NK-92 treated with Interleukin-12 subunit alpha and Interleukin-12 subunit beta, amount 100 ng/mL, for 24 hours (cell line): Measurements from ENCODE around the gene PIPOX.

Experiments used
- DNase-seq: peaks from one replicate; lab custom pipeline; 2025; lab: John Stamatoyannopoulos, UW

PIPOX gene

GRCh38 chr17:29042679-29043538 lies at the start of gene PIPOX:
Gene PIPOX, plus strand, starts transcription at chr17:29043141. Its CDS starts 85 bp downstream, at chr17:29043226.
- no peak for DNase-seq

GRCh38 chr17:28993645-28994426 lies 49.1 kb upstream of the PIPOX start:
- no peak for DNase-seq

- DNase-seq: no peak
These were observed 46.3 kb upstream of the PIPOX start for GRCh38 chr17:28996554-28997096.

GRCh38 chr17:28997806-28998205 lies 45.1 kb upstream of the PIPOX start:
- no peak for DNase-seq

GRCh38 chr17:28999206-28999605 lies 43.7 kb upstream of the PIPOX start:
- no peak for DNase-seq

- DNase-seq: no peak
These were observed 42.0 kb upstream of the PIPOX start for GRCh38 chr17:29000973-29001372.

GRCh38 chr17:29002811-29003210 lies 40.1 kb upstream of the PIPOX start:
- no peak for DNase-seq

GRCh38 chr17:29003289-29003688 lies 39.7 kb upstream of the PIPOX start:
- no peak for DNase-seq

- DNase-seq: no peak
These were observed 38.8 kb upstream of the PIPOX start for GRCh38 chr17:29004081-29004692.

- DNase-seq: no peak
These were observed 36.9 kb upstream of the PIPOX start, which contains the start of gene SEZ6 for GRCh38 chr17:29005936-29006511. Gene SEZ6, minus strand, starts transcription at chr17:29006033. Its CDS starts 164 bp downstream, at chr17:29005869.

- DNase-seq: no peak
These were observed 35.5 kb upstream of the PIPOX start for GRCh38 chr17:29007456-29007855.

- DNase-seq: no peak
These were observed 35.0 kb upstream of the PIPOX start for GRCh38 chr17:29007860-29008455.

- no peak for DNase-seq
These were observed 34.4 kb upstream of the PIPOX start for GRCh38 chr17:29008591-29008990.

GRCh38 chr17:29010129-29010528 lies 32.8 kb upstream of the PIPOX start:
- no peak for DNase-seq

- no peak for DNase-seq
These were observed 32.4 kb upstream of the PIPOX start for GRCh38 chr17:29010586-29010985.

GRCh38 chr17:29012535-29012934 lies 30.4 kb upstream of the PIPOX start:
- DNase-seq: no peak

- no peak for DNase-seq
These were observed 28.2 kb upstream of the PIPOX start for GRCh38 chr17:29014716-29015115.

- no peak for DNase-seq
These were observed 26.4 kb upstream of the PIPOX start for GRCh38 chr17:29016345-29017210.

- no peak for DNase-seq
These were observed 24.0 kb upstream of the PIPOX start for GRCh38 chr17:29018788-29019474.
